H1 (cell line): ENCODE measurements around the gene SCN2A. TPM values are rescaled to one million over a fixed set of nuclear protein-coding genes. Genes with fewer than 3 reads are reported as not detected.

Experiments used
- CTCF ChIA-PET: fragments of 300-600 bp; sonication (Branson Sonifier 250); formaldehyde crosslinking; loops from one replicate; lab custom pipeline; 2021; ENCODE audit not compliant: partially characterized antibody; lab: Charles Lee
- POLR2A ChIA-PET: fragments of 300-600 bp; sonication (Branson Sonifier 250); formaldehyde crosslinking; loops from one replicate; lab custom pipeline; 2021; ENCODE audit warnings: inconsistent platforms; ENCODE audit not compliant: partially characterized antibody; lab: Charles Lee
- DNase-seq, 2 experiments: peaks; one replicate each; pipeline versions ENCODE4 v3.0.0 to v3.0.0-alpha.2; 2010 to 2022; ENCODE audit warnings: low spot score in 2 of 2, low read depth in 1 of 2, mixed read lengths in 1 of 2
- FAIRE-seq: peaks from 2 replicates; lab custom pipeline; 2011; peaks lifted over from hg19 to GRCh38; lab: Jason Lieb, UNC
- H2AFZ ChIP-seq: 2 replicates; pipeline ENCODE4 v1.8.1; 2012; ENCODE audit warnings: low read length, inconsistent platforms
- H2AK5ac ChIP-seq: 2 replicates; pipeline ENCODE4 v1.6.1; 2013; ENCODE audit warnings: low read depth, low read length
- H2BK120ac ChIP-seq: replicated peaks from 2 replicates; pipeline ENCODE3; 2013; ENCODE audit warnings: low read depth, low read length, inconsistent platforms
- H2BK12ac ChIP-seq: 2 replicates; pipeline ENCODE4 v1.6.1; 2013; ENCODE audit warnings: low read depth, low read length
- H2BK15ac ChIP-seq: 2 replicates; pipeline ENCODE4 v1.6.1; 2013; ENCODE audit warnings: low read length
- H2BK20ac ChIP-seq: 2 replicates; pipeline ENCODE4 v1.6.1; 2013; ENCODE audit warnings: low read length
- H2BK5ac ChIP-seq: 2 replicates; pipeline ENCODE4 v1.6.1; 2013; ENCODE audit warnings: low read depth, low read length
- H3K14ac ChIP-seq: 2 replicates; pipeline ENCODE4 v1.6.1; 2013; ENCODE audit warnings: inconsistent platforms; ENCODE audit not compliant: insufficient read length
- H3K18ac ChIP-seq: 2 replicates; pipeline ENCODE4 v1.6.1; 2013; ENCODE audit warnings: low read length; ENCODE audit errors: extremely low read depth
- H3K23ac ChIP-seq: 2 replicates; pipeline ENCODE4 v1.6.1; 2013; ENCODE audit warnings: inconsistent platforms; ENCODE audit not compliant: insufficient read length
- H3K23me2 ChIP-seq: 2 replicates; pipeline ENCODE4 v1.6.1; 2013; ENCODE audit warnings: low read depth, low read length
- H3K27ac ChIP-seq: 2 replicates; pipeline ENCODE4 v1.6.1; 2011; ENCODE audit warnings: low read depth, low read length, inconsistent platforms
- H3K27me3 ChIP-seq, 4 experiments: replicated peaks in 1 of 4; 1 replicate in 1 of 4; 2 replicates in 3 of 4; pipeline versions ENCODE4 v1.6.1 to v1.8.1; 2011 to 2013; ENCODE audit warnings: low read length in 3 of 4, mild to moderate bottlenecking in 3 of 4, inconsistent platforms in 2 of 4, mixed read lengths in 2 of 4, moderate library complexity in 1 of 4; ENCODE audit not compliant: control insufficient read depth in 3 of 4, insufficient read depth in 3 of 4; ENCODE audit errors: extremely low read depth in 1 of 4
- H3K36me3 ChIP-seq, 4 experiments: 2 replicates each; pipeline versions ENCODE4 v1.6.1 to v1.8.1; 2011 to 2013; ENCODE audit warnings: mild to moderate bottlenecking in 4 of 4, low read length in 3 of 4, moderate library complexity in 2 of 4, control low read depth in 1 of 4, inconsistent platforms in 1 of 4; ENCODE audit not compliant: insufficient read depth in 4 of 4, control insufficient read depth in 2 of 4
- H3K4ac ChIP-seq: replicated peaks from 2 replicates; pipeline ENCODE3; 2013; ENCODE audit warnings: low read length, low read depth, mixed read lengths, inconsistent platforms; ENCODE audit not compliant: insufficient read length
- H3K4me1 ChIP-seq, 4 experiments: replicated peaks in 1 of 4; 1 replicate in 1 of 4; 2 replicates in 3 of 4; pipeline versions ENCODE4 v1.6.1 to v1.8.1; 2011 to 2013; ENCODE audit warnings: low read length in 3 of 4, inconsistent platforms in 2 of 4, mixed read lengths in 1 of 4; ENCODE audit not compliant: insufficient read depth in 4 of 4, control insufficient read depth in 3 of 4
- H3K4me2 ChIP-seq, 2 experiments: 2 replicates each; pipeline versions ENCODE4 v1.6.1 to v1.8.1; 2011 to 2013; ENCODE audit warnings: low read depth in 2 of 2, low read length in 2 of 2, control low read depth in 1 of 2, inconsistent platforms in 1 of 2, mild to moderate bottlenecking in 1 of 2; ENCODE audit not compliant: insufficient read depth in 1 of 2
- H3K4me3 ChIP-seq, 4 experiments: fragments of 200-600, 300-600 bp in 1 of 4; sonication (generic), shearing (Covaris generic), sonication (Bioruptor Twin) in 1 of 4; 2 replicates each; pipeline versions ENCODE4 v1.5.1 to v1.8.1; 2011 to 2016; ENCODE audit warnings: low read length in 4 of 4, low read depth in 3 of 4, control low read depth in 2 of 4, inconsistent platforms in 2 of 4, mild to moderate bottlenecking in 2 of 4, mixed read lengths in 1 of 4, moderate library complexity in 1 of 4; ENCODE audit not compliant: insufficient read depth in 2 of 4; ENCODE audit errors: extremely low read depth in 1 of 4
- H3K56ac ChIP-seq: replicated peaks from 2 replicates; pipeline ENCODE3; 2013; ENCODE audit warnings: low read depth, mild to moderate bottlenecking, mixed read lengths, low read length, inconsistent platforms; ENCODE audit not compliant: insufficient read length
- H3K79me1 ChIP-seq: 2 replicates; pipeline ENCODE4 v1.6.1; 2013; ENCODE audit warnings: low read depth, low read length, control low read depth
- H3K79me2 ChIP-seq, 2 experiments: 2 replicates each; pipeline versions ENCODE4 v1.6.1 to v1.8.1; 2012 to 2013; ENCODE audit warnings: low read length in 2 of 2, mild to moderate bottlenecking in 2 of 2, inconsistent platforms in 1 of 2; ENCODE audit not compliant: insufficient read depth in 2 of 2, control insufficient read depth in 1 of 2
- H3K9ac ChIP-seq, 4 experiments: replicated peaks in 1 of 4; 1 replicate in 1 of 4; 2 replicates in 3 of 4; pipeline versions ENCODE4 v1.6.1 to v1.8.1; 2011 to 2013; ENCODE audit warnings: low read depth in 3 of 4, low read length in 3 of 4, control low read depth in 2 of 4, mild to moderate bottlenecking in 2 of 4, moderate library complexity in 2 of 4, inconsistent platforms in 1 of 4; ENCODE audit errors: extremely low read depth in 1 of 4
- H3K9me3 ChIP-seq, 2 experiments: 2 replicates each; pipeline versions ENCODE4 v1.6.1 to v1.8.1; 2012 to 2013; ENCODE audit warnings: mild to moderate bottlenecking in 2 of 2, moderate library complexity in 2 of 2, control low read depth in 1 of 2, inconsistent platforms in 1 of 2, low read depth in 1 of 2, low read length in 1 of 2, mixed read lengths in 1 of 2; ENCODE audit not compliant: insufficient read depth in 2 of 2
- H4K20me1 ChIP-seq, 2 experiments: replicated peaks in 1 of 2; 2 replicates each; pipeline versions ENCODE3 to v1.8.1; 2011 to 2013; ENCODE audit warnings: inconsistent platforms in 2 of 2, low read length in 2 of 2, mild to moderate bottlenecking in 1 of 2; ENCODE audit not compliant: insufficient read depth in 2 of 2, control insufficient read depth in 1 of 2
- H4K5ac ChIP-seq: 2 replicates; pipeline ENCODE4 v1.6.1; 2013; ENCODE audit warnings: low read length, low read depth, mixed read lengths, inconsistent platforms; ENCODE audit not compliant: insufficient read length
- H4K8ac ChIP-seq: 2 replicates; pipeline ENCODE4 v1.8.0; 2013; ENCODE audit warnings: mild to moderate bottlenecking, moderate library complexity, low read length, inconsistent platforms; ENCODE audit not compliant: insufficient read depth; ENCODE audit errors: extremely low read depth
- H4K91ac ChIP-seq: replicated peaks from 2 replicates; pipeline ENCODE3; 2013; ENCODE audit warnings: low read length, mixed read lengths, inconsistent platforms; ENCODE audit not compliant: insufficient read length
- SUZ12 ChIP-seq: fragments of 200-600 bp; sonication (generic); IDR thresholded peaks from 2 replicates; pipeline ENCODE4 v1.6.1; 2012; ENCODE audit warnings: mild to moderate bottlenecking, inconsistent platforms, low read length, moderate library complexity, mixed read lengths
- WGBS, 2 experiments: shearing (Covaris generic) in 1 of 2; methylation state at CpG; one replicate each; pipeline versions ENCODE4 v1.1.6 to v1.1.7; 2013 to 2015; ENCODE audit warnings: low lambda C conversion rate in 2 of 2, mixed read lengths in 2 of 2, inconsistent platforms in 1 of 2, low coverage in 1 of 2, missing lambda C conversion rate in 1 of 2; ENCODE audit not compliant: insufficient replicate concordance in 2 of 2, insufficient coverage in 1 of 2, insufficient read length in 1 of 2; ENCODE audit errors: extremely low coverage in 1 of 2, missing lambda C conversion rate in 1 of 2; 5-methylcytosine and 5-hydroxymethylcytosine counted together
- polyA plus RNA-seq, 7 experiments: library from polyadenylated mRNA; depleted of rRNA in 3 of 7; stranded (reverse) in 5 of 7; unstranded in 2 of 7; fragments of >200 nt in 5 of 7; fragments of 200-250 nt in 2 of 7; gene quantifications; 1 replicate in 5 of 7; 2 replicates in 1 of 7; 4 replicates in 1 of 7; pipeline versions ENCODE4 v1.2.1 to v1.2.3, GENCODE V29; 2011 to 2013; ENCODE audit warnings: missing spikeins in 2 of 7, mixed read lengths in 2 of 7
- total RNA-seq: library from RNA; stranded (reverse); fragmentation: NEBNext Ultra II Directional; extraction: Animal tissue kit (Norgen Biotek cat#: 25700); gene quantifications from 2 replicates; pipeline ENCODE4 v1.2.1, GENCODE V29; 2021

SCN2A gene
- total and polyA plus RNA-seq, 2 of the 8 experiments (the other 6 are each of a cell fraction or from before 2014, with no cell fraction given), result 0.18 to 1.1 TPM

GRCh38 chr2:165192729-165193128 is 46.5 kb upstream of the SCN2A start:
- no peak for DNase-seq
- no peak overlapping the region for H3K18ac ChIP-seq
- H2BK120ac ChIP-seq, result no peak overlapping the region
- no peak overlapping the region for H3K27ac ChIP-seq
- ChIA-PET POLR2A (no interaction called here), CTCF (interaction anchor here (1.2 kb wide), 1 partner anchor 176 kb away, joined by 5 read pairs; no protein-coding TSS in a partner anchor)
- no peak overlapping the region for H3K23ac ChIP-seq
- no peak overlapping the region for H3K4me3 ChIP-seq
- H3K4me1 ChIP-seq, result no peaks in the 10 kb centered on the region
- H4K8ac ChIP-seq, result no peak overlapping the region
- H2AFZ ChIP-seq, result no peak overlapping the region
- H3K23me2 ChIP-seq, result no peaks in the 10 kb centered on the region
- no peaks in the 10 kb centered on the region; a peak in 1 of 8 replicates for H3K36me3 ChIP-seq
- no peaks in the 10 kb centered on the region for H3K27me3 ChIP-seq
- no peak overlapping the region for H3K9ac ChIP-seq
- no peak overlapping the region for H2BK15ac ChIP-seq
- H3K4me2 ChIP-seq, result no peak overlapping the region
- H3K4ac ChIP-seq, result no peak overlapping the region
- H3K79me2 ChIP-seq, result no peaks in the 10 kb centered on the region
- no peak for TF ChIP-seq SUZ12
- H4K91ac ChIP-seq, result no peak overlapping the region
- no peak overlapping the region for H2BK5ac ChIP-seq
- no peaks in the 10 kb centered on the region for H4K20me1 ChIP-seq
- WGBS, 2 experiments, result 90% methylated on average over 2 of the region's 2 CpGs; no CpG with 5 or more reads in 1 of the 2 experiments
- H3K56ac ChIP-seq, result no peak overlapping the region
- no peak overlapping the region for H2AK5ac ChIP-seq
- H2BK12ac ChIP-seq, result no peak overlapping the region
- H2BK20ac ChIP-seq, result no peak overlapping the region
- no peak overlapping the region for H4K5ac ChIP-seq
- H3K14ac ChIP-seq, result no peak overlapping the region
- H3K9me3 ChIP-seq, result no peaks in the 10 kb centered on the region
- FAIRE-seq, result no peak
- H3K79me1 ChIP-seq, result no peaks in the 10 kb centered on the region
